ENCODE measurements around the gene TMEM185B.

- TF ChIP-seq CTCF (IDR thresholded peaks at IDR 0.05; ENCODE audit: extremely low read depth in 1 of 2, insufficient read depth in 1 of 2, low read depth in 1 of 2, low read length in 2 of 2) (no peak), EZH2 (IDR thresholded peaks at IDR 0.05; ENCODE audit: borderline replicate concordance, low read depth, low read length, severe bottlenecking) (no peak), MAX (IDR thresholded peaks at IDR 0.05; ENCODE audit: insufficient read depth, insufficient read length) (no peak), POLR2A (IDR thresholded peaks at IDR 0.05; ENCODE audit: low read depth, low read length) (no peak), JUN (IDR thresholded peaks at IDR 0.05; ENCODE audit: borderline replicate concordance, insufficient read depth, insufficient read length, low read depth) (no peak)
Measured at GRCh38 chr2:120220756-120221155, 2.4 kb downstream of the TMEM185B start.
